SK-N-MC (cell line): Measurements from ENCODE around the gene TBC1D14.

ENCODE experiments used
- DNase-seq: peaks from one replicate; pipeline ENCODE4 v3.0.0-alpha.2; 2011; ENCODE audit warnings: low read depth, low spot score
- H3K27ac ChIP-seq: fragments of 200-600 bp; sonication (generic); 2 replicates; pipeline ENCODE4 v1.5.1; 2016; ENCODE audit warnings: mixed run types
- H3K36me3 ChIP-seq: fragments of 200-600 bp; sonication (generic); 2 replicates; pipeline ENCODE4 v1.6.1; 2017; ENCODE audit warnings: antibody characterized with exemption, low read length, mixed read lengths; ENCODE audit not compliant: insufficient read depth
- H3K4me3 ChIP-seq: fragments of 200-600 bp; sonication (generic); 2 replicates; pipeline ENCODE4 v1.5.1; 2016
- H3K9ac ChIP-seq: fragments of 200-600 bp; sonication (generic); 2 replicates; pipeline ENCODE4 v1.8.0; 2017; ENCODE audit warnings: mixed run types, mixed read lengths; ENCODE audit not compliant: insufficient read length
- H3K9me3 ChIP-seq: fragments of 200-600 bp; sonication (generic); 2 replicates; pipeline ENCODE4 v1.6.1; 2017; ENCODE audit warnings: low read depth, mild to moderate bottlenecking, antibody characterized with exemption, low read length, moderate library complexity, mixed read lengths
- EZH2 ChIP-seq: fragments of 200-600 bp; sonication (generic); IDR thresholded peaks from one replicate; pipeline ENCODE4 v1.6.1; 2017; ENCODE audit warnings: antibody characterized with exemption
- FOXP2 ChIP-seq: optimal IDR thresholded peaks from 2 replicates; pipeline ENCODE3; 2011; ENCODE audit warnings: mild to moderate bottlenecking, moderate library complexity; ENCODE audit not compliant: insufficient read depth; ENCODE audit errors: extremely low read length, control extremely low read depth
- POLR2AphosphoS5 ChIP-seq: IDR thresholded peaks from 2 replicates; pipeline ENCODE4 v1.6.1; 2012; ENCODE audit warnings: mild to moderate bottlenecking, low read depth, low read length, borderline replicate concordance

TBC1D14 gene

GRCh38 chr4:7049739-7050138 lies 140.1 kb downstream of the TBC1D14 start:
- Histone ChIP-seq H3K36me3 (no peaks in the 10 kb centered on the region), H3K9ac (no peak overlapping the region), H3K27ac (no peak overlapping the region), H3K9me3 (no peaks in the 10 kb centered on the region), H3K4me3 (no peak overlapping the region)
- TF ChIP-seq EZH2, result no peak
- no peak for TF ChIP-seq FOXP2
- no peak for TF ChIP-seq POLR2AphosphoS5
- no peak for DNase-seq

- no peak for DNase-seq
- Histone ChIP-seq H3K27ac (no peak overlapping the region), H3K9ac (no peak overlapping the region), H3K4me3 (no peak overlapping the region), H3K9me3 (no peaks in the 10 kb centered on the region), H3K36me3 (no peaks in the 10 kb centered on the region)
- TF ChIP-seq POLR2AphosphoS5, result no peak
- no peak for TF ChIP-seq EZH2
Observed at GRCh38 chr4:7050481-7051143, 141.0 kb downstream of the TBC1D14 start.

DNA sequence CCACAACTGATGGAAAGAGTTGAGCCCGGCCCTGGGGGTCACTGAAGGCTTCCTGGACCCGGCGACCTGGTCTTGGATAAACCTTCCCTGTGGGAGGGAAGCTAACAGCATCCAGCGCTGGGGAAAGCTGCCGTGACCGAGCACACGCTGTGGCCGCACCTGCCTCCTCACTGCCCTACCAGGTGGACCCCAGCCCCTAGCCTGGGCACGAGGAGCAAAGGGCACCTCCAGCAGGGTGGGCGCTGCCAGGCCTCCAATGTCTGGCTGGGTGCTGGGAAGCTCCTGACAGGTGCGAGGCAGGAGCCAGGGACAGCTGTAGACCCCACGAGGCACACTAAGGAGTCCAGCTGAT lies 141.5 kb downstream of the TBC1D14 start:
- DNase-seq, result no peak
- Histone ChIP-seq H3K27ac (no peak overlapping the region), H3K9ac (no peak overlapping the region), H3K4me3 (no peak overlapping the region), H3K36me3 (no peaks in the 10 kb centered on the region), H3K9me3 (no peaks in the 10 kb centered on the region)
- no peak for TF ChIP-seq POLR2AphosphoS5
- TF ChIP-seq EZH2, result no peak
- TF ChIP-seq FOXP2, result no peak

- no peak overlapping the region for H3K27ac ChIP-seq
- no peaks in the 10 kb centered on the region for H3K9me3 ChIP-seq
- H3K36me3 ChIP-seq, result no peaks in the 10 kb centered on the region
- no peak overlapping the region for H3K9ac ChIP-seq
- no peak for TF ChIP-seq POLR2AphosphoS5
- no peak for TF ChIP-seq EZH2
- no peak for TF ChIP-seq FOXP2
- DNase-seq, result no peak
- H3K4me3 ChIP-seq, result no peak overlapping the region
Observed at GRCh38 chr4:7051905-7052304, 142.3 kb downstream of the TBC1D14 start.

GRCh38 chr4:7052313-7052712 lies 142.7 kb downstream of the TBC1D14 start:
- H3K9ac ChIP-seq, result no peak overlapping the region

DNA sequence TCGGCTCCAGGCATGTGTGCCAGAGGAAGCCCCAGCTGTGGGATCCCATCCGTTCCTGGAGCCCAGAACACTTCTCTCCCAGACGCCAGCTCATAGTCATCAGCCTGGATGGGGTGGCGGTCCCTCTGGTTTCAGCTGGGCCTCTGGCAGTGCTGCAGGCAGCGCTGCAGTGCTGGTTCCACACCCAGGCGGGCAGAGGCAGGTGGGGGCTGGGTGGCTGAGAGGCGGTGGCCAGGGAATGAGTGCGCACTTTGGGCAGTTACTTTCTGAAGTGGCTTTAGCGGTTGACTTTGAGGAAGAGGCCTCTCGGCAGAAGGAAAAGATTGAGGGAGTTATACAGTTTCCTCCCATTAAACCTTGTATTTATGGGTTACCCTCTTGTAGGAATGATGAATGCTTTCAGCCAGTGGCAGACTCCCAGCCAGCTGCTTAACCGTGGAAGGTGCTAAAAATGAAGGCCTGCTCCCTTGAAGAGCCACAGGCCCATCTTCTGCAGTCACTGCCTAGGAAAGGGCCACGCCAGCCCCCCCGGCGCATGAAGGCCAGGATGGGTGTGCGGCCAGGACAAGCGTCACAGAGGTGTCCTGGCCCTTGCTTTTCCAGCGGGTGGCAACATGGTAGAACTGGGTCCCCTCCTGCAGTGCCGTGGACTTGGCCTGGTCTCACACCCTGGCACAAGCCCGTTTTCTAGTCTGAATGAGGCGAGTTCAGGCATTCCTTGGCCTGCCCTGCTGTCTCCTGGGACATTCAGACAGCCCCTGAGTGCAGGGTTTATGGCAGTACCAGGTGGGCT lies 143.5 kb downstream of the TBC1D14 start:
- Histone ChIP-seq H3K9ac (no peak overlapping the region), H3K27ac (no peak overlapping the region), H3K4me3 (no peak overlapping the region), H3K9me3 (no peaks in the 10 kb centered on the region), H3K36me3 (no peaks in the 10 kb centered on the region)
- TF ChIP-seq POLR2AphosphoS5 (no peak), FOXP2 (no peak), EZH2 (no peak)
- no peak for DNase-seq

More at GRCh38 chr4:7052313-7052712, 142.7 kb downstream of the TBC1D14 start:
- TF ChIP-seq EZH2, result no peak
- TF ChIP-seq FOXP2, result no peak
- no peak for TF ChIP-seq POLR2AphosphoS5
- H3K36me3 ChIP-seq, result no peaks in the 10 kb centered on the region
- no peaks in the 10 kb centered on the region for H3K9me3 ChIP-seq
- no peak overlapping the region for H3K27ac ChIP-seq
- no peak overlapping the region for H3K4me3 ChIP-seq
- DNase-seq, result no peak

- Histone ChIP-seq H3K9ac (no peak overlapping the region), H3K4me3 (no peak overlapping the region), H3K9me3 (no peaks in the 10 kb centered on the region), H3K27ac (no peak overlapping the region), H3K36me3 (no peaks in the 10 kb centered on the region)
- no peak for DNase-seq
- no peak for TF ChIP-seq POLR2AphosphoS5
- TF ChIP-seq FOXP2, result no peak
- no peak for TF ChIP-seq EZH2
Observed at GRCh38 chr4:7054106-7054880, 144.7 kb downstream of the TBC1D14 start.
